ENCODE results near the gene PC.

GRCh38 chr11:66918741-66919140, 39.4 kb downstream of the PC start:
- TF ChIP-seq BHLHE40 (IDR thresholded peaks at IDR 0.05; ENCODE audit: low read depth, low read length) (no peak), CTCF (IDR thresholded peaks at IDR 0.05) (no peak), JUN (IDR thresholded peaks at IDR 0.05) (no peak), FOSL2 (IDR thresholded peaks at IDR 0.05) (no peak), FOSL2 (CRISPR knock-in tag; IDR thresholded peaks at IDR 0.05) (no peak)
